ENCODE results near the gene ALKBH6.

DNA sequence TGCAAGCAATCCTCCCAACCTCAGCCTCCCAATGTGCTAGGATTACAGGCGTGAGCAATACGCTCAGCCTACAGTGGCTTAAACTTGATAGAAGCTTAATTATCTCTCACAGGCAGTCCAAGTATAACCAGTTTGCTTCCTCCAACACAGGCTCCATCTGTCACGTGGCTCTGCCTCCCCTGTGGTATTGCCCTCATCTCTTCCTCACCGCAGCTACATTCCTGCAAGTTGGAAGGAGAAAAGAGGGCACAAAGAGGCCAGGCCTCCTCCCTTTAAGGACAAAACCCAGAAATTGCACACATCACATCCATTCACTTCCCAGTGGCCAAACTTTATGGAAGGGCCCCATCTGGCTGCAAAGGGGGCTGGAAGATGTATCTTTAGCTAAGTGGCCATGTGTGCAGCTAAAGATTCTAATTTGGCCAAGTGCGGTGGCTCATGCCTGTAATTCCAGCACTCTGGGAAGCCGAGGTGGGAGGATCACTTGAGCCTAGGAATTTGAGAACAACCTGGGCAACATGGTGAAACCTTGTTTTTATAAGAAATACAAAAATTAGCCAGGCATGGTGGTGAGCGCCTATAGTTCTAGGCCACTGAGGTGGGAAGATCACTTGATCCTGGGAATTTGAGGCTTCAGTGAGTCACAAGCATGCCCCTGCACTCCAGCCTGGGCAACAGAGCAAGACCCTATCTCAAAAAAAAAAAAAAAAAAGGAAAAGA lies 22.1 kb downstream of the ALKBH6 start:
- TF ChIP-seq, protein P1, sequence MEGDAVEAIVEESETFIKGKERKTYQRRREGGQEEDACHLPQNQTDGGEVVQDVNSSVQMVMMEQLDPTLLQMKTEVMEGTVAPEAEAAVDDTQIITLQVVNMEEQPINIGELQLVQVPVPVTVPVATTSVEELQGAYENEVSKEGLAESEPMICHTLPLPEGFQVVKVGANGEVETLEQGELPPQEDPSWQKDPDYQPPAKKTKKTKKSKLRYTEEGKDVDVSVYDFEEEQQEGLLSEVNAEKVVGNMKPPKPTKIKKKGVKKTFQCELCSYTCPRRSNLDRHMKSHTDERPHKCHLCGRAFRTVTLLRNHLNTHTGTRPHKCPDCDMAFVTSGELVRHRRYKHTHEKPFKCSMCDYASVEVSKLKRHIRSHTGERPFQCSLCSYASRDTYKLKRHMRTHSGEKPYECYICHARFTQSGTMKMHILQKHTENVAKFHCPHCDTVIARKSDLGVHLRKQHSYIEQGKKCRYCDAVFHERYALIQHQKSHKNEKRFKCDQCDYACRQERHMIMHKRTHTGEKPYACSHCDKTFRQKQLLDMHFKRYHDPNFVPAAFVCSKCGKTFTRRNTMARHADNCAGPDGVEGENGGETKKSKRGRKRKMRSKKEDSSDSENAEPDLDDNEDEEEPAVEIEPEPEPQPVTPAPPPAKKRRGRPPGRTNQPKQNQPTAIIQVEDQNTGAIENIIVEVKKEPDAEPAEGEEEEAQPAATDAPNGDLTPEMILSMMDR (optimal IDR thresholded peaks at IDR 0.05 in 1 of 3, IDR thresholded peaks at IDR 0.05 in 1 of 3, conservative IDR thresholded peaks at IDR 0.05 in 1 of 3; ENCODE audit: extremely low read depth in 1 of 3, insufficient read depth in 2 of 3, low read length in 3 of 3): no peak
- TF ChIP-seq EZH2 (IDR thresholded peaks at IDR 0.05; ENCODE audit: low read length): no peak
